ENCODE data around the gene WNT5A. TPM values are rescaled to one million over a fixed set of nuclear protein-coding genes. Genes with fewer than 3 reads are reported as not detected.

Gene WNT5A
- polyA plus RNA-seq, 1 donor from 2014 or later = 0.59 TPM

DNA sequence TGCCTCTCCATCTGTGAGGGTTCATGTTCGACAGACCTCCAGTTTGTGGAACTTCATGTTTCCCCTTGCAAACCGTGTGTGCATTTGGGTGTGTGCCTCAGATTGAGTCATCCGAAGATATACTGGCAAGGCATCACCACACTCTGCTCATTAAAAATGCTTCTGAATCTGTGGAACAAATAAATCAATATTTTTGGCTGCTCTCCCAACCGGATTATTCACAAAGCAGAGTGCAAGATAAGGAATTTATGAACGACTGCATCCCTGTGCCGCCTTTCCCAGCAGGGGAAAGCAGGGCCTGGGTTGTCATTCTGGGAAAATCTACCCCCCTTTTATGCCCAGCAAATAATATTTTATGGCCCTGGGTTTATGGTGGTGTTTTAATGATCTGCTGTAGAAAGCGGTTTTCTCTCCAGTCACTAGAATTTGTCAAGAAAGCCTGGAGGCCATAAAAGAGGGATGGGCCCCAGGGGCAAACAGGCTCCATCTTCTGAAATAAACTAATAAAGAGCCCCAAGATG lies 4.2 kb upstream of the WNT5A start:
- TF ChIP-seq SMC3 (conservative IDR thresholded peaks at IDR 0.05; ENCODE audit: poor library complexity) (no peak), RAD21 (conservative IDR thresholded peaks at IDR 0.05) (no peak)
- H3K27ac ChIP-seq (ENCODE audit: low read length) = no peak overlapping the region
- no peaks in the 10 kb centered on the region for H4K20me1 ChIP-seq (ENCODE audit: insufficient read depth)
- H3K27me3 ChIP-seq (ENCODE audit: insufficient read depth, low read depth, low read length) = peaks cover 53% of the 10 kb centered on the region
- H3K79me2 ChIP-seq (replicated peaks; ENCODE audit: insufficient read depth, low read length) = no peaks in the 10 kb centered on the region
- H3K9me3 ChIP-seq (ENCODE audit: low read length) = no peaks in the 10 kb centered on the region
- no peaks in the 10 kb centered on the region for H3K36me3 ChIP-seq (ENCODE audit: insufficient read depth, low read length)
- no peaks in the 10 kb centered on the region for H3F3A ChIP-seq (ENCODE audit: insufficient read depth, low read length, poor library complexity, severe bottlenecking)
- no peak overlapping the region for H3K4me2 ChIP-seq (ENCODE audit: low read length)
- no peak overlapping the region for H3K4me3 ChIP-seq (ENCODE audit: low read length)
- H3K9ac ChIP-seq (ENCODE audit: low read length) = no peak overlapping the region
- H2AFZ ChIP-seq (ENCODE audit: low read depth, low read length) = no peak overlapping the region
- H3K9me2 ChIP-seq (ENCODE audit: insufficient read depth, low read length) = no peaks in the 10 kb centered on the region

DNA sequence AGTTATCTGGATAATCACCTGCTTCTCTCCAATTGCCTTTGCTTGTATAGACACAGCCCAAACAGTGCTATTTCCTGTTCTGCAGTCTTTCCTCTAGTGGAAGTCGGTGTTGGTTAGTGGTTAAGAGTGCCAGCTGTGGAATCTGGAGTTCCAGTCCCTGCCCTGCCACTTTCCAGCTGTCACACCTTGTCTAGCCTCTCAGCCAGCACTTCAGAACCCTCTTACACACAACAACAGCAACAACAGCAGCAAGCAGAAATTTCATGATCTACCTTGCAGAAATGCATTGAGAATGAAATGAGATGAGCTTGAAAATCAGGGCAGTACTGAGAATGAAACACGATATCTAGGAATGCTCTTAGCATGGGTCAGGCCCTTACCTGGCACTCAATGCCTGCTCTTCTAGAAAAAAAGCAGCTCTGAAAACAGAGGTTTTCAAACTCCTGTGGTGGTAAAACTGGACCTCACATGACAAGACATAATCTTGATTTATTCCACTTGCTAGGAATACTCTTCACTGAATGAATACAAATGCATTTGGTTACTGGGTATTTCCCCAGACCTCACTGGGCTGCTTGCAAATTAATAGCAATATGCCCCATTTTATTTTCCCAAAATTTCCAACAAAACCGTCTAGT lies 3.3 kb upstream of the WNT5A start:
- Histone ChIP-seq H3K79me2 (replicated peaks; ENCODE audit: insufficient read depth, low read length) (no peaks in the 10 kb centered on the region), H3K4me2 (ENCODE audit: low read length) (no peak overlapping the region), H3F3A (ENCODE audit: insufficient read depth, low read length, poor library complexity, severe bottlenecking) (peaks cover 4% of the 10 kb centered on the region), H4K20me1 (ENCODE audit: insufficient read depth) (no peaks in the 10 kb centered on the region), H3K27ac (ENCODE audit: low read length) (no peak overlapping the region), H3K9me3 (ENCODE audit: low read length) (no peaks in the 10 kb centered on the region), H3K4me3 (ENCODE audit: low read length) (no peak overlapping the region), H3K36me3 (ENCODE audit: insufficient read depth, low read length) (no peaks in the 10 kb centered on the region), H3K27me3 (ENCODE audit: insufficient read depth, low read depth, low read length) (peaks cover 62% of the 10 kb centered on the region), H3K9me2 (ENCODE audit: insufficient read depth, low read length) (no peaks in the 10 kb centered on the region), H2AFZ (ENCODE audit: low read depth, low read length) (no peak overlapping the region), H3K9ac (ENCODE audit: low read length) (no peak overlapping the region)
- TF ChIP-seq, protein P1, sequence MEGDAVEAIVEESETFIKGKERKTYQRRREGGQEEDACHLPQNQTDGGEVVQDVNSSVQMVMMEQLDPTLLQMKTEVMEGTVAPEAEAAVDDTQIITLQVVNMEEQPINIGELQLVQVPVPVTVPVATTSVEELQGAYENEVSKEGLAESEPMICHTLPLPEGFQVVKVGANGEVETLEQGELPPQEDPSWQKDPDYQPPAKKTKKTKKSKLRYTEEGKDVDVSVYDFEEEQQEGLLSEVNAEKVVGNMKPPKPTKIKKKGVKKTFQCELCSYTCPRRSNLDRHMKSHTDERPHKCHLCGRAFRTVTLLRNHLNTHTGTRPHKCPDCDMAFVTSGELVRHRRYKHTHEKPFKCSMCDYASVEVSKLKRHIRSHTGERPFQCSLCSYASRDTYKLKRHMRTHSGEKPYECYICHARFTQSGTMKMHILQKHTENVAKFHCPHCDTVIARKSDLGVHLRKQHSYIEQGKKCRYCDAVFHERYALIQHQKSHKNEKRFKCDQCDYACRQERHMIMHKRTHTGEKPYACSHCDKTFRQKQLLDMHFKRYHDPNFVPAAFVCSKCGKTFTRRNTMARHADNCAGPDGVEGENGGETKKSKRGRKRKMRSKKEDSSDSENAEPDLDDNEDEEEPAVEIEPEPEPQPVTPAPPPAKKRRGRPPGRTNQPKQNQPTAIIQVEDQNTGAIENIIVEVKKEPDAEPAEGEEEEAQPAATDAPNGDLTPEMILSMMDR (IDR thresholded peaks at IDR 0.05; ENCODE audit: poor library complexity, severe bottlenecking) = no peak
- TF ChIP-seq, protein P2, sequence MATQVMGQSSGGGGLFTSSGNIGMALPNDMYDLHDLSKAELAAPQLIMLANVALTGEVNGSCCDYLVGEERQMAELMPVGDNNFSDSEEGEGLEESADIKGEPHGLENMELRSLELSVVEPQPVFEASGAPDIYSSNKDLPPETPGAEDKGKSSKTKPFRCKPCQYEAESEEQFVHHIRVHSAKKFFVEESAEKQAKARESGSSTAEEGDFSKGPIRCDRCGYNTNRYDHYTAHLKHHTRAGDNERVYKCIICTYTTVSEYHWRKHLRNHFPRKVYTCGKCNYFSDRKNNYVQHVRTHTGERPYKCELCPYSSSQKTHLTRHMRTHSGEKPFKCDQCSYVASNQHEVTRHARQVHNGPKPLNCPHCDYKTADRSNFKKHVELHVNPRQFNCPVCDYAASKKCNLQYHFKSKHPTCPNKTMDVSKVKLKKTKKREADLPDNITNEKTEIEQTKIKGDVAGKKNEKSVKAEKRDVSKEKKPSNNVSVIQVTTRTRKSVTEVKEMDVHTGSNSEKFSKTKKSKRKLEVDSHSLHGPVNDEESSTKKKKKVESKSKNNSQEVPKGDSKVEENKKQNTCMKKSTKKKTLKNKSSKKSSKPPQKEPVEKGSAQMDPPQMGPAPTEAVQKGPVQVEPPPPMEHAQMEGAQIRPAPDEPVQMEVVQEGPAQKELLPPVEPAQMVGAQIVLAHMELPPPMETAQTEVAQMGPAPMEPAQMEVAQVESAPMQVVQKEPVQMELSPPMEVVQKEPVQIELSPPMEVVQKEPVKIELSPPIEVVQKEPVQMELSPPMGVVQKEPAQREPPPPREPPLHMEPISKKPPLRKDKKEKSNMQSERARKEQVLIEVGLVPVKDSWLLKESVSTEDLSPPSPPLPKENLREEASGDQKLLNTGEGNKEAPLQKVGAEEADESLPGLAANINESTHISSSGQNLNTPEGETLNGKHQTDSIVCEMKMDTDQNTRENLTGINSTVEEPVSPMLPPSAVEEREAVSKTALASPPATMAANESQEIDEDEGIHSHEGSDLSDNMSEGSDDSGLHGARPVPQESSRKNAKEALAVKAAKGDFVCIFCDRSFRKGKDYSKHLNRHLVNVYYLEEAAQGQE (IDR thresholded peaks at IDR 0.05; ENCODE audit: borderline replicate concordance) = no peak
- TF ChIP-seq MXI1 (conservative IDR thresholded peaks at IDR 0.05; ENCODE audit: poor library complexity, severe bottlenecking) = no peak
- no peak for TF ChIP-seq TAF1 (IDR thresholded peaks at IDR 0.05; ENCODE audit: low read depth)
- no peak for TF ChIP-seq SMC3 (conservative IDR thresholded peaks at IDR 0.05; ENCODE audit: poor library complexity)
- no peak for TF ChIP-seq POLR2AphosphoS5 (IDR thresholded peaks at IDR 0.05)

DNA sequence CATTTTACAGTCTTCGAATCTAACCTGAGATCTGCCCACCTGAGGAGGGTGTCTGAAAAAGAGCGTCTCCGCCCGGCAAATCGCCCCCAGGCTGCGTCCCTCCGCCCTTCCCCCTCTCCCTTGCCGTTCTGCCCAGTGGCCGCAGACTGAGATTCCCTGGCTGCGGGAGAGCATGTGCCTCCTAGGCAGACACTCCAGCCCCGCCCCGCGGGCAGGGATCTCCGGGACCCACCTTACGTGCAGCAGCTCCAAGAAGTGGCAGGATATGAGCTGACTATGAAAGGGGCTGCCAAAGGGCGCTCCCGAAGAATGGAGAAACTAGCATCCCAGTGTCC lies 2.7 kb upstream of the WNT5A start:
- H3K27me3 ChIP-seq (ENCODE audit: insufficient read depth, low read depth, low read length) = peaks cover 68% of the 10 kb centered on the region

More for the DNA sequence above, 2.7 kb upstream of the WNT5A start:
- H3F3A ChIP-seq (ENCODE audit: insufficient read depth, low read length, poor library complexity, severe bottlenecking) = peaks cover 4% of the 10 kb centered on the region
- H2AFZ ChIP-seq (ENCODE audit: low read depth, low read length) = no peak overlapping the region
- H3K4me2 ChIP-seq (ENCODE audit: low read length) = no peak overlapping the region
- H3K9ac ChIP-seq (ENCODE audit: low read length) = no peak overlapping the region
- no peaks in the 10 kb centered on the region for H3K9me2 ChIP-seq (ENCODE audit: insufficient read depth, low read length)
- no peaks in the 10 kb centered on the region for H3K79me2 ChIP-seq (replicated peaks; ENCODE audit: insufficient read depth, low read length)
- H4K20me1 ChIP-seq (ENCODE audit: insufficient read depth) = no peaks in the 10 kb centered on the region
- no peak overlapping the region for H3K4me3 ChIP-seq (ENCODE audit: low read length)
- no peaks in the 10 kb centered on the region for H3K36me3 ChIP-seq (ENCODE audit: insufficient read depth, low read length)
- no peak overlapping the region for H3K27ac ChIP-seq (ENCODE audit: low read length)
- TF ChIP-seq POLR2AphosphoS5 (IDR thresholded peaks at IDR 0.05) = no peak
- TF ChIP-seq RAD21 (conservative IDR thresholded peaks at IDR 0.05) = no peak
- TF ChIP-seq, protein P1 (IDR thresholded peaks at IDR 0.05; ENCODE audit: poor library complexity, severe bottlenecking) = no peak
- no peak for TF ChIP-seq TAF1 (IDR thresholded peaks at IDR 0.05; ENCODE audit: low read depth)
- TF ChIP-seq EP300 (conservative IDR thresholded peaks at IDR 0.05; ENCODE audit: poor library complexity, severe bottlenecking) = no peak
- no peak for TF ChIP-seq SMC3 (conservative IDR thresholded peaks at IDR 0.05; ENCODE audit: poor library complexity)
- no peak for TF ChIP-seq MXI1 (conservative IDR thresholded peaks at IDR 0.05; ENCODE audit: poor library complexity, severe bottlenecking)
- no peak for TF ChIP-seq EZH2 (IDR thresholded peaks at IDR 0.05; ENCODE audit: borderline replicate concordance, insufficient read depth, low read length, poor library complexity, severe bottlenecking)
- TF ChIP-seq, protein P2 (IDR thresholded peaks at IDR 0.05; ENCODE audit: borderline replicate concordance) = no peak
- no peaks in the 10 kb centered on the region for H3K9me3 ChIP-seq (ENCODE audit: low read length)
